ENCODE results near the gene SLC5A11. TPM values are rescaled to one million over a fixed set of nuclear protein-coding genes. Genes with fewer than 3 reads are reported as not detected.
"Not testable (repeated sequence)": the region's sequence is repeated elsewhere in the genome, so short reads cannot be mapped to it uniquely, and the experiment has no call there.

Gene SLC5A11
- polyA plus RNA-seq, 2 donors = 0.01 TPM; not detected in 1

DNA sequence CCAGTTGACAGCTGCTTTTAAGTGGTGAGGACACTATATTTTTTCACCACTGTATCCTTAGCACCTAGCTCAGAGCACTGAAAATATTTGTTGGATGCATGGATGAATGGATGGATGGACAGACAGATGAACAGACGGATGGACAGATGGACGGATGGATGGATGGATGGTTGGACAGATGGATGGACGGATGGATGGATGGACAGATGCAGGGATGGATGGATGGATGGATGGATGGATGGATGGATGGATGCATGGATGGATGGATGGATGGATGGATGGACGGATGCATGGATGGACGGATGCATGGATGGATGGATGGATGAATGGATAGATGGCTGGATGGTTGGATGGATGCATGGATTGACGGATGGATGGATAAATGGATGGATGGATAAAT, 12.4 kb upstream of the SLC5A11 start:
- Histone ChIP-seq H3K4me3 (ENCODE audit: low read depth in 1 of 2, low read length in 2 of 2) (no peak overlapping the region), H3K4me1 (ENCODE audit: control insufficient read depth in 2 of 2, insufficient read depth in 2 of 2, low read length in 1 of 2) (peaks cover 0 to 3% of the 10 kb centered on the region in 2 donors), H3K36me3 (ENCODE audit: control insufficient read depth in 2 of 2, insufficient read depth in 2 of 2, low read length in 1 of 2) (no peaks in the 10 kb centered on the region), H3K9me3 (ENCODE audit: control insufficient read depth in 2 of 2, insufficient read depth in 1 of 2, low read depth in 1 of 2, low read length in 1 of 2) (no peaks in the 10 kb centered on the region), H3K27ac (ENCODE audit: low read depth in 2 of 2, low read length in 1 of 2) (no peak overlapping the region), H3K27me3 (ENCODE audit: control insufficient read depth in 1 of 2, insufficient read depth in 2 of 2, low read length in 2 of 2) (no peaks in the 10 kb centered on the region)
- 87 to 91% methylated on average over 6 of the region's 6 CpGs for WGBS, 2 donors

DNA sequence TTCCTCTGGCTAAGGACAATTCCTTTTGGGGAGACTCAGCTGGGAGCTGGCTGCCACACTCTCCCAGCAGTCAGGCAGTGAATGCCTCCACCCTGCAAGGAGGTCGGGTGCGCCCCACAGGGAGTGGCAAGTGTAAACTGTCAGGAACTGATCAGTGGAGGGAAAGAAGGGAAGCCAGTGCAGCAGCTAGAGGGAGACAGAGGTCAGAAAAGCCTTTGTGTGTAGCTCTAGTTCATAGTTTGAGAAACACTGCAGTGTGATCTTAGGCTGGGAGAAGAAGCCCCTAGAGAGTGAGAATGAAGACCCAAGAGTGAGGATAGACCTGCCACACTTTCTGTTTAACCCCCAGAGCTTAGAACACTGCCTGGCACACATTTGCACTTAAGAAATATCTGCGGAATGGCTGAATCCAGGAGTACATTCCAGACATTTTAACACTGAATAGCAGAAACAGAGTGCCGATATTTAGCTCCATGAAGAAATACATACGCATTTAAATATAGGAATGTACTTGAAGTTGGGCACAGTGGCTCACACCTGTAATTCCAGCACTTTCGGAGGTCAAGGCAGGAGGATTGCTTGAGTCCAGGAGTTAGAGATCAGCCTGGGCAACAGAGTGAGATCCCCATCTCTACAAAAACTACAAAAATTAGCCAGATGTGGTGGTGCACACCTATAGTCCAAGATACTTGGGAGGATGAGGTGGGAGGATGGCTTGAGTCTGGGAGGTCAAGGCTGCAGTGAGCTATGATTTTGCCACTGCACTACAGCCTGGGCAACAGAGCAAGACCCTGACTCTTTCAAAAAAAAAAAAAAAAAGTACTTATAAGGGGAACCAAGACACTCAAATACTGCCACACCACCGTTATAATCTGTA, 11.1 kb upstream of the SLC5A11 start:
- Histone ChIP-seq H3K36me3 (ENCODE audit: control insufficient read depth in 2 of 2, insufficient read depth in 2 of 2, low read length in 1 of 2) (no peaks in the 10 kb centered on the region), H3K27ac (ENCODE audit: low read depth in 2 of 2, low read length in 1 of 2) (no peak overlapping the region), H3K4me1 (ENCODE audit: control insufficient read depth in 2 of 2, insufficient read depth in 2 of 2, low read length in 1 of 2) (peaks cover 0 to 3% of the 10 kb centered on the region in 2 donors), H3K9me3 (ENCODE audit: control insufficient read depth in 2 of 2, insufficient read depth in 1 of 2, low read depth in 1 of 2, low read length in 1 of 2) (no peaks in the 10 kb centered on the region), H3K4me3 (ENCODE audit: low read depth in 1 of 2, low read length in 2 of 2) (no peak overlapping the region), H3K27me3 (ENCODE audit: control insufficient read depth in 1 of 2, insufficient read depth in 2 of 2, low read length in 2 of 2) (no peaks in the 10 kb centered on the region)
- 56 to 69% methylated on average over 7 of the region's 7 CpGs for WGBS, 2 donors

DNA sequence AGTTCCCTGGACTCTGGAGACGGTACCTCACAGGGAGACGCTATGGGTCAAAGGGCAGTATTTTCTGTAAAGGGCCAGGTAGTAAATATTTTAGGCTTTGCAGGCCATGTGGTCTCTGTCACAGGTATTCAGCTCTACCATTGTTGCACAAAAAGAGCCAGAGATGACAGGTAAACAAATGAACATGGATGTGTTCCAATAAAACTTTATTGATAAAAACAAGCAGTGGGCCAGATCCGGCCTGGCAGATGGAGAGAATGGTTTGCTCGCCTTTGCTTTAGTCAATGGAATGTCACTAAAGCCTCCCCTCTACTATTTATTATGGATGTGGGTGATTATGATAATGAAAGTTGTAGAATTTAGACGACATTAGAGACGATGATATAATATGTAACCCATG, 8.9 kb upstream of the SLC5A11 start:
- 92 to 95% methylated on average over 6 of the region's 6 CpGs for WGBS, 2 donors
- Histone ChIP-seq H3K9me3 (ENCODE audit: control insufficient read depth in 2 of 2, insufficient read depth in 1 of 2, low read depth in 1 of 2, low read length in 1 of 2) (no peaks in the 10 kb centered on the region), H3K4me3 (ENCODE audit: low read depth in 1 of 2, low read length in 2 of 2) (no peak overlapping the region), H3K36me3 (ENCODE audit: control insufficient read depth in 2 of 2, insufficient read depth in 2 of 2, low read length in 1 of 2) (no peaks in the 10 kb centered on the region), H3K4me1 (ENCODE audit: control insufficient read depth in 2 of 2, insufficient read depth in 2 of 2, low read length in 1 of 2) (peaks cover 0 to 3% of the 10 kb centered on the region in 2 donors), H3K27me3 (ENCODE audit: control insufficient read depth in 1 of 2, insufficient read depth in 2 of 2, low read length in 2 of 2) (no peaks in the 10 kb centered on the region), H3K27ac (ENCODE audit: low read depth in 2 of 2, low read length in 1 of 2) (no peak overlapping the region)

DNA sequence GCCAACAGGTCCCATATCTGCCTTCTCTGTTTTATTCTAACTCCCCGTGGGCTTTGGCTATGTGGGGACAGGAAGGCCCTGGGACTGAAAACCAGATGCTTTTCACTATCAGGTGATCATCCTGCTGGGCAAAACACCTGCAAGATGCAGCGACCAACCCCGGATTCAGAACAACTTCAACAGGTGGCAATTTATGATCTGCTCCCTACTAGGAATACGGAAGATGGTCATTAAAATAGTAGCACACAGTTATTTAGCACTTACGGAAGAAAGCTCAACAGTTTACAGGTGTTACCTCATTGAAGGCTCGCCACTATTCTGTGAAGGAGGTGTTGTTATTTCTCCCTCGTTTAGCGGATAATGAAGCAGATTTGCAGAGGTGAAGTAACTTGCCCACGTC, 7.8 kb upstream of the SLC5A11 start:
- no peak overlapping the region for H3K4me3 ChIP-seq (ENCODE audit: low read depth in 1 of 2, low read length in 2 of 2)
- no peak overlapping the region for H3K27ac ChIP-seq (ENCODE audit: low read depth in 2 of 2, low read length in 1 of 2)

DNA sequence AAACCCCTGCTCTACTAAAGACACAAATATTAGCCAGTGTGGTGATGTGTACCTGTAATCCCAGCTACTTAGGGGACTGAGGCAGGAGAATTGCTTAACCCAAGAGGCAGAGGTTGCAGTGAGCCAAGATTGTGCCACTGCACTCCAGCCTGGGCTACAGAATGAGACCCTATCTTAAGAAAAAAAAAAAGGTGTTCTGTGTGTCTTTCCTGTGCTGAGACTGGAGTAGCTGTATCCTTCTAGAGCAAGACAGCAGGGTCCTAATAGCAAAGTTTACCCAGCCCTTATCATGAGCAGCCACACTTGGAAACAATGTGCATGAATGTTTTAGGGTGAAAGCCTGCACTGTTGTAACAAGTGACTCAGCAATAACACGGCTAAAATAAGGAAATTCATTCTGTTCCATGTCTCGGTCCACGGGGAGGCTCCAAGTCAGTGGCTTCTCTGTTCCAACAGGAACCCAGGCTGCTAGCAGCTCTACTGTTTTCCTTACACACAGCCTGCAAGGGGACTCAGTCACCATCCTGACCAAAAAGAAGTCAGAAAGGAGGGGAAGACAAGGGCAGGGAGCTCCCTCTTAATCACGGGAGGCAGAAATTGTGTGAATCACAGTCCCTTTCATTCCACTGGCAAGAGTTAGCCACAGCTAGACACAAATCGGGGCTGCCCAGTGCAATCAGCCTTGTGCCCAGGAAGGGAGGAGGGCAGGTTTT, 7.1 kb upstream of the SLC5A11 start:
- H3K27ac ChIP-seq (ENCODE audit: low read depth in 2 of 2, low read length in 1 of 2) = no peak overlapping the region

More for the DNA sequence above, 7.8 kb upstream of the SLC5A11 start:
- Histone ChIP-seq H3K27me3 (ENCODE audit: control insufficient read depth in 1 of 2, insufficient read depth in 2 of 2, low read length in 2 of 2) (no peaks in the 10 kb centered on the region), H3K4me1 (ENCODE audit: control insufficient read depth in 2 of 2, insufficient read depth in 2 of 2, low read length in 1 of 2) (peaks cover 0 to 3% of the 10 kb centered on the region in 2 donors), H3K36me3 (ENCODE audit: control insufficient read depth in 2 of 2, insufficient read depth in 2 of 2, low read length in 1 of 2) (no peaks in the 10 kb centered on the region), H3K9me3 (ENCODE audit: control insufficient read depth in 2 of 2, insufficient read depth in 1 of 2, low read depth in 1 of 2, low read length in 1 of 2) (no peaks in the 10 kb centered on the region)
- 82 to 90% methylated on average over 9 of the region's 9 CpGs for WGBS, 2 donors

DNA sequence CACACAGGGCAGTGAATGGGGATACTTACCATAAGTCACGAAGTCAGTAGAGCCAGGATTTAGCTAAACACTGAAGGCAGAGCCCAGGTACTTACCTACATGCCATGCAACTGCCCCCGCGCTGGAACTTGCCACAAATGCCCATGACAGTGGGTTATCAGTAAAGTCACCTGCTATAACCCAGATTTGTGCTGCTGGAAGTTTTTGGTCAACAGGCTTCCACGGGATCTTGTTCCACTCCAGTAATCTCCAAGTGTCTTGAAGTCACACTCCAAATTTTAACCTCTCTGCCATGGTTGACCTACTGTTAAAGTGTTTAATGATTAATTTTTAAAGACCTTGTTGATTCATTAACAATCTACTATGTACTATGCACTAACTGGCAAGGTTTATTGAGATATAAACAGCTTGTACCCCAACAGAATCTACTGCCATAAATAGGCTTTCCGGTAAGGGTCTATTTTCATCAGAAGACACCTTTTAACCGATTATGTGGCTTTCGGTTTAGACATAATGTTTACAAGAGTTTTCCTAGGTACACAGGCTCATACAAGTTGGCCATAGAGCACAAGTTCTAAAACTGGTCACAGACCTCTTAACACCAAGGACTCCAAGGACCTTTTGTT, 6.3 kb upstream of the SLC5A11 start:
- Histone ChIP-seq H3K27me3 (ENCODE audit: control insufficient read depth in 1 of 2, insufficient read depth in 2 of 2, low read length in 2 of 2) (no peaks in the 10 kb centered on the region), H3K4me3 (ENCODE audit: low read depth in 1 of 2, low read length in 2 of 2) (no peak overlapping the region), H3K4me1 (ENCODE audit: control insufficient read depth in 2 of 2, insufficient read depth in 2 of 2, low read length in 1 of 2) (no peaks in the 10 kb centered on the region), H3K27ac (ENCODE audit: low read depth in 2 of 2, low read length in 1 of 2) (no peak overlapping the region), H3K9me3 (ENCODE audit: control insufficient read depth in 2 of 2, insufficient read depth in 1 of 2, low read depth in 1 of 2, low read length in 1 of 2) (no peaks in the 10 kb centered on the region), H3K36me3 (ENCODE audit: control insufficient read depth in 2 of 2, insufficient read depth in 2 of 2, low read length in 1 of 2) (no peaks in the 10 kb centered on the region)
- 79 to 91% methylated on average over 7 of the region's 7 CpGs for whole genome bisulfite sequencing, 2 donors

More for the DNA sequence above, 7.1 kb upstream of the SLC5A11 start:
- no peaks in the 10 kb centered on the region for H3K27me3 ChIP-seq (ENCODE audit: control insufficient read depth in 1 of 2, insufficient read depth in 2 of 2, low read length in 2 of 2)
- 8 to 22% methylated on average over 5 of the region's 5 CpGs for WGBS, 2 donors
- no peaks in the 10 kb centered on the region for H3K9me3 ChIP-seq (ENCODE audit: control insufficient read depth in 2 of 2, insufficient read depth in 1 of 2, low read depth in 1 of 2, low read length in 1 of 2)
- H3K4me1 ChIP-seq (ENCODE audit: control insufficient read depth in 2 of 2, insufficient read depth in 2 of 2, low read length in 1 of 2) = peaks cover 0 to 3% of the 10 kb centered on the region in 2 donors
- no peaks in the 10 kb centered on the region for H3K36me3 ChIP-seq (ENCODE audit: control insufficient read depth in 2 of 2, insufficient read depth in 2 of 2, low read length in 1 of 2)
- no peak overlapping the region for H3K4me3 ChIP-seq (ENCODE audit: low read depth in 1 of 2, low read length in 2 of 2)

DNA sequence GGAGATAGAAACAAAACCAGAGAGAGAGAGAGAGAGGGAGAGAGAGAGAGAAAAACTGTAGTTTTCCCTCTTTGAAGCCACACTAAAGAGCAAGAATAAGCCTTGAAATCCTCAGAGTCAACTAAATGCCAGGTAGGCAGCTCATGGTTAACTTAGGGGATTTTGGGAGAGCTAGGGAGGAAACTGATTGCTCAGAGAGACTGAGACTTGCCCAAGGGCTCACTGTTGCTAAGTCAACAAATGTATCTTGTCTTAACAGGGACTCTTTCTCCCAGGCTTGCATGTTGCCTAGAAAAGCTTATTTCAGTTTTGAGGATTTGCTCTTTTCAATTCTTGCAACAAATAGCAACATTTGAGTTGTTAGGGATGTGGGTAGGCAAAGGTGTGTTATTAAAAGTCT, 4.5 kb upstream of the SLC5A11 start:
- Histone ChIP-seq H3K9me3 (ENCODE audit: control insufficient read depth in 2 of 2, insufficient read depth in 1 of 2, low read depth in 1 of 2, low read length in 1 of 2) (no peaks in the 10 kb centered on the region), H3K4me1 (ENCODE audit: control insufficient read depth in 2 of 2, insufficient read depth in 2 of 2, low read length in 1 of 2) (no peaks in the 10 kb centered on the region), H3K4me3 (ENCODE audit: low read depth in 1 of 2, low read length in 2 of 2) (no peak overlapping the region), H3K27ac (ENCODE audit: low read depth in 2 of 2, low read length in 1 of 2) (no peak overlapping the region), H3K27me3 (ENCODE audit: control insufficient read depth in 1 of 2, insufficient read depth in 2 of 2, low read length in 2 of 2) (no peaks in the 10 kb centered on the region), H3K36me3 (ENCODE audit: control insufficient read depth in 2 of 2, insufficient read depth in 2 of 2, low read length in 1 of 2) (no peaks in the 10 kb centered on the region)

DNA sequence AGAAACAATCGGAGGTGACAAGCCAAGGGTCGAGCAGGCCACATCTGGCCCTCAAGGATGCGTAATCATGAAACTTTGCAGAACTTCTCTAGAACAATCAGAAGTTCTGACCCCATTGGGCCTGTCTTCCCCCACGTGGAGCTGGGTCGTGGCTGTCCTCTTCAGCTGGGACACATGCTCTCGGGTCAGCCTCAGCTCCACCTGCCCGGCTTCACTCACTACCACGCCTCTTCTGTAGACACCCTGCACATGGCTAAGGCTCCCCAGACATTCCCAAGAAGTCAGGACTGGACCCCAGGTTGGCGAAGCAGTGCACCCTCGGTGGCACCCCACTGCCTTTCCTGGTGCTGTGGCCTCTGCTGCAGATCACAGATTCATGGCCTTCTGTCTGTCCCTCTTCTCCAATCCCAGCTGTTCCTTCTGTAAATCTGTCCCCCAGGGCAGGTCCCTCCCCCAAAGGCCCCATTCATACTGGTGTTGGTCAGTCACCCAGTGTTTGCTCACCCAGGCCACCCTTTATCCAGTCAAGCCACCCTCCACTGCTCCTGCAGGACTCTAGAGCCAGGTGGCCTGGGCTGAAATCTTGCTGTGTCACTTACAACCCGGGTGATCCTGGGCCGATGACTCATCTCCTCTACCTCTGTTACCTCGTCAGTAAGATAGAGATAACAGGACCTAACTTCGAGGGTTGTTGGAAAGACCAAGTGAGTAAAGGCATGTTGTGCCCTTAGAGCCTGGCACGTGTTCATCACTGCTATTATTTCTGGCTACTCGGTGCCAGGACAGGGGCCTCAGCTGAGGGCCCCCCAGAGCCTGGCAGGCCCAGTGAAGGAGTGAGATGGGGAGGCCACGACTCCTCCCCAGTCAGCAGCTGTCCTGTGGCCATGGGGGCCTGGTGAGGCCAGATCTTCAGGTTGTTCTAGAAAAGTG, 1.4 kb upstream of the SLC5A11 start:
- H3K9me3 ChIP-seq (ENCODE audit: control insufficient read depth in 2 of 2, insufficient read depth in 1 of 2, low read depth in 1 of 2, low read length in 1 of 2) = no peaks in the 10 kb centered on the region
- H3K36me3 ChIP-seq (ENCODE audit: control insufficient read depth in 2 of 2, insufficient read depth in 2 of 2, low read length in 1 of 2) = no peaks in the 10 kb centered on the region
- H3K4me3 ChIP-seq (ENCODE audit: low read depth in 1 of 2, low read length in 2 of 2) = no peak overlapping the region
- H3K4me1 ChIP-seq (ENCODE audit: control insufficient read depth in 2 of 2, insufficient read depth in 2 of 2, low read length in 1 of 2) = no peaks in the 10 kb centered on the region
- WGBS, 2 donors = 75 to 81% methylated on average over 17 of the region's 17 CpGs
- H3K27me3 ChIP-seq (ENCODE audit: control insufficient read depth in 1 of 2, insufficient read depth in 2 of 2, low read length in 2 of 2) = no peaks in the 10 kb centered on the region
- H3K27ac ChIP-seq (ENCODE audit: low read depth in 2 of 2, low read length in 1 of 2) = no peak overlapping the region

DNA sequence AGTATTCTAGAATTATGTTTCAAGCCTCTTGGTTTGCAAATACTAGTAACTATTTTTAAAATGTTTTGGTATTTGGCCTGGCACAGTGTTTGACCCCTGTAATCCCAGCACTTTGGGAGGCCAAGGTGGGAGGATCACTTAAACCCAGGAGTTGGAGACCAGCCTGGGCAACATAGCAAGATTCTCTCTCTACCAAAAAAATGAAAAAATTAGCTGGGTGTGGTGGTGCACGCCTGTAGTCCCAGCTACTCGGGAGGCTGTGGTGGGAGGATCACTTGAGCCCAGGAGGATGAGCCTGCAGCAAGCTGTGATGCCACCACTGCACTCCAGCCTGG, 765 bp upstream of the SLC5A11 start:
- H3K27ac ChIP-seq (ENCODE audit: low read depth in 2 of 2, low read length in 1 of 2); H3K9me3 ChIP-seq (ENCODE audit: control insufficient read depth in 2 of 2, insufficient read depth in 1 of 2, low read depth in 1 of 2, low read length in 1 of 2); H3K27me3 ChIP-seq (ENCODE audit: control insufficient read depth in 1 of 2, insufficient read depth in 2 of 2, low read length in 2 of 2); H3K4me1 ChIP-seq (ENCODE audit: control insufficient read depth in 2 of 2, insufficient read depth in 2 of 2, low read length in 1 of 2); H3K36me3 ChIP-seq (ENCODE audit: control insufficient read depth in 2 of 2, insufficient read depth in 2 of 2, low read length in 1 of 2); H3K4me3 ChIP-seq (ENCODE audit: low read depth in 1 of 2, low read length in 2 of 2): not testable (repeated sequence)
- WGBS, 2 donors = 88 to 97% methylated on average over 2 of the region's 2 CpGs
